ENCODE data around the gene PPP1CA. TPM values are rescaled to one million over a fixed set of nuclear protein-coding genes. Genes with fewer than 3 reads are reported as not detected.
A peak's percentile ranks its signal among the peaks of the same experiment; 100 is the strongest.

Gene PPP1CA
- total RNA-seq, 1 donor from 2014 or later = 137 TPM

GRCh38 chr11:67442504-67443404 lies 41.1 kb upstream of the PPP1CA start:
- H3K27ac Mint-ChIP-seq = peak overlapping the region; percentile 84
- H3K27me3 Mint-ChIP-seq = no peaks in the 10 kb centered on the region
- H3K4me3 Mint-ChIP-seq = peak overlapping the region; percentile 88
- TF ChIP-seq CTCF (conservative IDR thresholded peaks at IDR 0.05) = no peak
- DNase-seq (ENCODE audit: extremely low spot score, unreplicated experiment) = no peak
- peaks cover 3% of the 10 kb centered on the region for H3K4me1 Mint-ChIP-seq (ENCODE audit: unreplicated experiment)
- no peaks in the 10 kb centered on the region for H3K9me3 Mint-ChIP-seq
- H3K36me3 Mint-ChIP-seq = no peaks in the 10 kb centered on the region

- Mint-ChIP-seq H3K4me3 (peak overlapping the region; percentile 88), H3K36me3 (no peaks in the 10 kb centered on the region), H3K9me3 (no peaks in the 10 kb centered on the region), H3K4me1 (ENCODE audit: unreplicated experiment) (peaks cover 3% of the 10 kb centered on the region), H3K27ac (peak overlapping the region; percentile 84), H3K27me3 (no peaks in the 10 kb centered on the region)
- DNase-seq (ENCODE audit: extremely low spot score, unreplicated experiment) = no peak
- TF ChIP-seq CTCF (conservative IDR thresholded peaks at IDR 0.05) = no peak
Observed at GRCh38 chr11:67441731-67442351, 40.2 kb upstream of the PPP1CA start.

GRCh38 chr11:67441098-67441563 lies 39.5 kb upstream of the PPP1CA start:
- peaks cover 3% of the 10 kb centered on the region for H3K4me1 Mint-ChIP-seq (ENCODE audit: unreplicated experiment)
- DNase-seq (ENCODE audit: extremely low spot score, unreplicated experiment) = no peak
- TF ChIP-seq CTCF (conservative IDR thresholded peaks at IDR 0.05) = no peak
- H3K36me3 Mint-ChIP-seq = no peaks in the 10 kb centered on the region
- no peaks in the 10 kb centered on the region for H3K27me3 Mint-ChIP-seq
- no peaks in the 10 kb centered on the region for H3K9me3 Mint-ChIP-seq
- no peak overlapping the region for H3K27ac Mint-ChIP-seq
- no peak overlapping the region for H3K4me3 Mint-ChIP-seq

- TF ChIP-seq CTCF (conservative IDR thresholded peaks at IDR 0.05) = no peak
- DNase-seq (ENCODE audit: extremely low spot score, unreplicated experiment) = no peak
- no peaks in the 10 kb centered on the region for H3K9me3 Mint-ChIP-seq
- H3K4me1 Mint-ChIP-seq (ENCODE audit: unreplicated experiment) = peaks cover 3% of the 10 kb centered on the region
- H3K4me3 Mint-ChIP-seq = no peak overlapping the region
- no peak overlapping the region for H3K27ac Mint-ChIP-seq
- no peaks in the 10 kb centered on the region for H3K36me3 Mint-ChIP-seq
- no peaks in the 10 kb centered on the region for H3K27me3 Mint-ChIP-seq
Observed at GRCh38 chr11:67440229-67441097, 38.8 kb upstream of the PPP1CA start.
